DND-41 (cell line): ENCODE data around the gene GOPC.

Experiments
- ATAC-seq: fragments of 200-7000 bp; cut with Tn5 transposase; 3 replicates; pipeline ENCODE4 v1.9.1; 2021; ENCODE audit warnings: low read depth; ENCODE audit not compliant: insufficient read depth
- DNase-seq: peaks from one replicate; pipeline ENCODE4 v3.0.0-alpha.2; 2020
- H2AFZ ChIP-seq: 2 replicates; pipeline ENCODE4 v1.6.0; 2012; ENCODE audit warnings: low read depth, low read length
- H3K27ac ChIP-seq: 2 replicates; pipeline ENCODE4 v1.5.1; 2012; ENCODE audit warnings: low read length, inconsistent platforms
- H3K27me3 ChIP-seq: fragments of 200-600 bp; sonication (generic); 2 replicates; pipeline ENCODE4 v1.6.0; 2012; ENCODE audit warnings: low read length, mild to moderate bottlenecking, inconsistent platforms; ENCODE audit not compliant: insufficient read depth, poor library complexity
- H3K36me3 ChIP-seq: 2 replicates; pipeline ENCODE4 v1.5.1; 2012; ENCODE audit warnings: low read length, inconsistent platforms; ENCODE audit not compliant: insufficient read depth
- H3K4me1 ChIP-seq: 2 replicates; pipeline ENCODE4 v1.5.1; 2012; ENCODE audit warnings: mild to moderate bottlenecking, low read length; ENCODE audit not compliant: insufficient read depth
- H3K4me2 ChIP-seq: 2 replicates; pipeline ENCODE4 v1.6.0; 2012; ENCODE audit warnings: mild to moderate bottlenecking, moderate library complexity, low read length, inconsistent platforms; ENCODE audit not compliant: insufficient read depth
- H3K4me3 ChIP-seq, 2 experiments: fragments of 200-600 bp in 1 of 2; shearing (Covaris generic) in 1 of 2; 2 replicates each; pipeline ENCODE4 v1.5.1; 2012 to 2016; ENCODE audit warnings: inconsistent platforms in 2 of 2, low read length in 2 of 2, mild to moderate bottlenecking in 2 of 2, low read depth in 1 of 2, moderate library complexity in 1 of 2
- H3K79me2 ChIP-seq: 2 replicates; pipeline ENCODE4 v1.6.0; 2012; ENCODE audit warnings: low read length, inconsistent platforms; ENCODE audit not compliant: insufficient read depth
- H3K9ac ChIP-seq: 2 replicates; pipeline ENCODE4 v1.6.0; 2012; ENCODE audit warnings: low read depth, mild to moderate bottlenecking, inconsistent platforms, low read length, moderate library complexity
- H3K9me3 ChIP-seq: 2 replicates; pipeline ENCODE4 v1.5.1; 2012; ENCODE audit warnings: low read length, moderate library complexity, mild to moderate bottlenecking, inconsistent platforms; ENCODE audit not compliant: insufficient read depth, severe bottlenecking
- H4K20me1 ChIP-seq: 2 replicates; pipeline ENCODE4 v1.6.0; 2012; ENCODE audit warnings: low read length; ENCODE audit not compliant: insufficient read depth
- CTCF ChIP-seq: IDR thresholded peaks from 2 replicates; pipeline ENCODE4 v1.5.1; 2012; ENCODE audit warnings: borderline replicate concordance, low read length, moderate library complexity, mild to moderate bottlenecking; ENCODE audit not compliant: poor library complexity, severe bottlenecking; ENCODE audit errors: extremely low read depth
- EZH2 ChIP-seq: IDR thresholded peaks from 3 replicates; pipeline ENCODE4 v1.6.1; 2012; ENCODE audit warnings: borderline replicate concordance, low read depth, mild to moderate bottlenecking, moderate library complexity, low read length, inconsistent platforms; ENCODE audit not compliant: severe bottlenecking

The GOPC gene

GRCh38 chr6:117613920-117614560, 11.7 kb upstream of the GOPC start:
- H3K4me3 ChIP-seq, result no peak overlapping the region
- ATAC-seq (peak; percentile 84), DNase-seq (no peak)
- no peaks in the 10 kb centered on the region for H3K79me2 ChIP-seq
- H3K27ac ChIP-seq, result no peak overlapping the region
- H3K27me3 ChIP-seq, result no peaks in the 10 kb centered on the region
- no peaks in the 10 kb centered on the region for H4K20me1 ChIP-seq
- peaks cover 12% of the 10 kb centered on the region for H3K4me1 ChIP-seq
- H2AFZ ChIP-seq, result no peak overlapping the region
- H3K4me2 ChIP-seq, result no peak overlapping the region
- no peaks in the 10 kb centered on the region for H3K9me3 ChIP-seq
- H3K9ac ChIP-seq, result no peak overlapping the region
- no peaks in the 10 kb centered on the region for H3K36me3 ChIP-seq
- no peak for TF ChIP-seq EZH2
- TF ChIP-seq CTCF, result no peak

GRCh38 chr6:117607511-117607910, 5.2 kb upstream of the GOPC start:
- no peak overlapping the region for H2AFZ ChIP-seq
- DNase-seq (no peak), ATAC-seq (no peak)
- TF ChIP-seq CTCF, result no peak
- H4K20me1 ChIP-seq, result no peaks in the 10 kb centered on the region
- no peaks in the 10 kb centered on the region for H3K9me3 ChIP-seq
- H3K79me2 ChIP-seq, result no peaks in the 10 kb centered on the region
- no peak overlapping the region for H3K9ac ChIP-seq
- H3K27ac ChIP-seq, result no peak overlapping the region
- no peak overlapping the region for H3K4me2 ChIP-seq
- H3K4me1 ChIP-seq, result peaks cover 17% of the 10 kb centered on the region
- H3K27me3 ChIP-seq, result no peaks in the 10 kb centered on the region
- H3K36me3 ChIP-seq, result no peaks in the 10 kb centered on the region
- no peak overlapping the region for H3K4me3 ChIP-seq

GRCh38 chr6:117605169-117605826, 3.0 kb upstream of the GOPC start:
- Histone ChIP-seq H3K27ac (no peak overlapping the region), H3K36me3 (no peaks in the 10 kb centered on the region), H3K27me3 (no peaks in the 10 kb centered on the region), H2AFZ (peak overlapping the region; percentile 53; the same call in 1 of the 2 replicates), H3K4me1 (peaks cover 28% of the 10 kb centered on the region), H3K9ac (no peak overlapping the region), H3K4me2 (no peak overlapping the region), H3K9me3 (no peaks in the 10 kb centered on the region), H4K20me1 (peaks cover 4% of the 10 kb centered on the region; the same call in 1 of the 2 replicates), H3K79me2 (peaks cover 20% of the 10 kb centered on the region), H3K4me3 (no peak overlapping the region)
- peak; percentile 54 for ATAC-seq
- TF ChIP-seq EZH2, result no peak
- TF ChIP-seq CTCF, result peak; percentile 89
- peak; percentile 64 for DNase-seq
